ENCODE data around the gene DPM1.

DPM1 gene

GRCh38 chr20:50957798-50958614 lies at the start of gene DPM1:
TSS of gene DPM1 (minus strand) at chr20:50958532. CDS start at chr20:50958523, 9 bp downstream.
- peak; percentile 87 for DNase-seq

DNA sequence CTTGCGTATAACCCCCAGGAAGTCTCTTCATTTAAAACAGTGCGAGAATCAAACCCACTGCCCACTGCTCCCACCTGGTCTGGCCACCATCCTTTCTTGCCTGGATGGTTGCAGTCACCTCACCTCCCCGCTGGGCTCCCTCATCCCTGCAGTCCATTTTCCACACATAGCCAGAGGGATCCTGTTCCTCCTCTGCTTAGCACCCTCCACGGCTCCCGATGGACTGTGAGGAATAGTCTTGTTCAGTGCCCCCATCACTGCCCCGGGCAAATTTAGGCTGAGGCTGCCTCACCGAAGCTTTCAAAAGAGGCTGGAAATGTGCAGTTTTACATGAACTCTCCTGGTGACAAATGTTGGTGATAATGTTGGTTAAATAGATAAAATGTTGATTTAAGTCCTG lies 46.9 kb upstream of the DPM1 start:
- no peak for DNase-seq

- no peak for DNase-seq
Observed at GRCh38 chr20:51004781-51005180, 46.4 kb upstream of the DPM1 start.

DNA sequence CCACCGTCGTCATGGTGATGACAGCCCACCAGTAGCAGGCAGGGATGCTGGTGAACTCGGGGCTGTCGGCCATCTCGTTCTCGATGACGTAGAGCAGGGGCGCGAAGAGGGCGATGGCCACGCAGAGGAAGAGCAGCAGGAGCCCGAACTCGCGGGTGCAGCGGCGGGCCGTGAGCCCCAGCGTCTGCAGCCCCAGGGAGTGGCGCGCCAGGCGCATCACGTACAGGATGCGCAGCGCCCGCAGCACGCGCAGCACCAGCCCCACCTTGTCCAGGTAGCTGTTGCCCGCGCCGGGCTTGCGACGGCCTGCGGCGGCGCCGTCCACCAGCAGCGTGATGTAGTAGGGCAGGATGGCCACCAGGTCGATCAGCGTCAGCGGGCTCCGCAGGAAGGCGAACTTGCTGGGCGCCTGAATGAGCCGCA lies 46.0 kb upstream of the DPM1 start:
- no peak for DNase-seq

DNA sequence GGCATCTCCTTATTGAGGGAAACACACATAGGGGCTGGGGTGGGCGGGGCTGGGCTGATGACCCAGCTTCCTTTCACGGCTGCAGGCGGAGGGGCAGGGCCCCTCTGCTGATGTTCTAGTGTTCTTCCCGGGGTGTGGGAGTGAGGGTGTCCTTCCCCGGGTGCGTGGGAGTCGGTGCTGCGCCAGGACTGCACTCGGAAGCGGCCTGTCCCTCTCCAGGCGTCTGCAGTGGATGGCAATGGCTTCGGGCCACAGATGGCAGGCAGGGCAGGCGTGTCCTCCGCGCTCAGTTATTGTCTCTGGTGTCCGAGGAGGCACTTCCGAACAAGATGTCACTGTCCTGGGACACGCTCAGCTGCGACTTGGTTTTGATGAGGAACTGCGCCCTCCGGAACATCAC lies 45.4 kb upstream of the DPM1 start:
- no peak for DNase-seq

DNA sequence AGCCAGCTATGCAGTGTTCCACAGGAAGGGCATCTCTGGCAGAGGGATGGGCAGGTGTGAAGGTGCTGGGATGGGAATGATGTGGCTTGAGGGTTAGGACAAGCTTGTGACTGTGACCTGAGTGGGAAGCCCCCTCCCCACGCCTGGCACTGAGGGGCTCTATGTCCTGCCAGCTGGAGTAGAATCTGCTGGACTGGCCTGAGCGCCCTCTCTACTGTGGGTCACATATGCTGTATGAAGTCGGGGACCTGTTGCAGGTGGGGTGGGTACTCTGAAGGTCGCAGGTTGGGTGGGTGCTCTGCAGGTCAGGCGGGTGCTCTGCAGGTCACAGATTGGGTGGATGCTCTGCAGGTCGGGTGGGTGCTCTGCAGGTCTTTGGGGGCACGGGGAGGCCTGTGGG lies 44.3 kb upstream of the DPM1 start:
- no peak for DNase-seq

DNA sequence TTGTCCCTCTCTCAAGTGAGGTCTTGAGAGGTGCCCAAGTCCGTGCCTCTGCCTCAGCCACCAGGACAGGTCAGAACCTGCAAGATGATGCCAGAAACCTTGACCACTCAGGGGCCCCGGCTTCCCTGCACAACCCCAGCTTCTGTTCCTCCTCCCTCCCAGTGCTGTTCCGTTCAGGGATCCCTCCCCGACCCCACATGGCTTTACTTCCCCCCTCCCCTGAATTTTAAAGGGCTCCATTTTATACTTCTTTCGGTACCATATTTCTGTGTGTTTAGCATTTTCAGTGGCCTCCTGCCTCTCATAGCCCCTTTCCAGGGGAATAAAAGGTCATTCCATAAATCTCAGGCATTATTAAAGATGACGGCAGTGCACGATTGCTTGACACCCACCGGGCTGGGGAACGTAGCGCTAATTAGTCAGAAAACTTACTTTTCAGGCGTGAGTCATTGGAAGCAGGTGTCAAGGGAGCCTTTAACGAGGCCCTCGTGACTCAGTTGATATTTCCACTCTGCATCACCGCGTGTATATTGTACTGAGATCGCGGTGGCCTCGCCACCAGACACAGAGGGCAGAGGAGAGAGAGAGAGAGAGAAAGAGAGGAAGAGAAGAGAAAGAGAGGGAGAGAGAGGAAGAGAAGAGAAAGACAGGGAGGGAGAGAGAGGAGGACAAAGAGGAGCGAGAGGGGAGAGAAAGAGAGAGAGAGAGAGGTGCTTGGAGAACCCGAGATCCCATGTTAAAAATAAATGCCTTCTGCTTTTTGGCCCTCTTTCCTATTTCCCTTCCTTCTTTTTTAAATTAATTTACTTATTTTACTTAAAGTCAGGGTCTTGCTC lies 43.3 kb upstream of the DPM1 start:
- DNase-seq: no peak

DNA sequence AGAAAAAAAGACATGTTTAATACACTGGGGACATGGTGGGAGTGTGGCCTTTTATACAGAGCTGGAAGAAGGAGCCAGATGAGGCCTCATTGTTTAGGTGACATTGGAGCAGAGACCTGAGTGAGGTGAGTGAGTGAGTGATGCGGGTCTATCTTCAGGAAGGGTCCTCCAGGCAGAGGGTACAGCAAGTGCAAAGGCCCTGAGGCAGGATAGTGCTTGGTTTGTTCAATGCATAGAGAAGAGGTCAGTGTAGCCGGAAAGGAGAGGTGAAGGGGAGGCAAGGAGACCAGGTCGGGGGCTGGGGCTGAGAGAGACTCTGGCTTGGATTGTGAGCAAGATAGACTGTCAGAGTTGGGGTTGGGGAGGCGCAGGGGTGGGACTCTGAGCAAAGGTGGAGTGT lies 41.0 kb upstream of the DPM1 start:
- DNase-seq: no peak

DNA sequence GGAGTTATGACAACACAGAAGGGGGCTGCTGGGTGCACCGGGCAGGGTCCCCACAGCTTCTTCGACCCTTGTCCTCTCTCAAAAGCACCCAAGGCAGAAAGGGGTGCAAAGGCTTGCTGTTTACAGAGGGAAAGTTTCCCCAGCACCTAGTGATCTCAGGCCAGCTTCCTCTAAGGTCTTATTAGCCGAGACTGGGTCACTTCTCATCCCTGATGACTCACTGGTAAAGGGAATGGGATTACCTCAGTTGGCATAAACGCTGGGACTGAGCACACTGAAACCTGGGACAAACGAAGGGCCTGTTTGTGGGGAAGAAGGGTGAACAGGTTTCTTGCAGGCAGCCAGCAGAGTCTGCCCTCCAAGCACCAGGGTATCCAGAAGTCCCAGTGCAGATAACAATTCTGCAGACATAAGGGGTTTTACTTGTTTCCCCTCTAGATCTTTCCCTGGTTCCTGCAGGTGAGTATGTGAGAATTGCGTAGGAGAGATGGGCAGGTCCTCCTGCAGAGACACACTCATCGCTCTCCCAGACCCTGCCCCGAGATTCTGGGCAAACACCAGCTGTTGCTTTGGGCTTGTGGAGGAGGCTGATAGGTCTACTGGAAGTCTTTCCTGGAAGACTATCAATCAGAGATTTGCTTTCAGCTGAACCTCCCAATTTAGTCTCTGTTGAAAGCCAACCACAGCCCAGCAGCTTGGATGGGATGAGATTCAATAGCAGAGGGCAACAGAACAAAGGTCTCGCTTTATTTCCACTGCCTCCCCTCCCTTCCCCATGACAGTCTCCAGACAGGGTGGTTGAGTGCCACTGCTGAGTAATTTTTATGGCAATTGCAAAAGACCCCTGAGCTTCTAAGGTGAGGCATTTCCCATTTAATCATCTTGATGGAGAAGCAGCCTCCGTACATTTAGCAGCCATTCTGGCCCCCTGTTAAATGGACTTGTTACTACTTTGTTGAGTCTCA lies 38.9 kb upstream of the DPM1 start:
- DNase-seq: no peak

DNA sequence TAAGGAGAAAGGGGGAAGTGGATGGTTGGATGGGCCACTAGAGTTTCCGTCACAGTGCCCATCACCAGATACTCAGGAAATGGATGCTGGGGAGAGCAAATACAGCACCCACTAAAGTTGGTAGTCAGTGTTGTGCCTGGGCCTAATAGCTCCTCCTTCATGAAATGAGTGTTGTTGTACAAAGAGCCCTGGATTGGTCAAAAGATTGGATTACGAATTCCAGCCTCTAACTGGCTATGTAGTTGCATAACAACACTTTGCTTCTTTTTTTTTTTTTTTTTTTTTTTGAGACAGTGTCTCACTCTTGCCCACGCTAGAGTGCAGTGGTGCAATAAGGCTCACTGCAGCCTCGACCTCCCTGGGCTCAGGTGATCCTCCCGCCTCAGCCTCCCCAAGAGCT lies 37.2 kb upstream of the DPM1 start:
- no peak for DNase-seq

GRCh38 chr20:50993876-50994275 lies 35.5 kb upstream of the DPM1 start:
- no peak for DNase-seq

DNA sequence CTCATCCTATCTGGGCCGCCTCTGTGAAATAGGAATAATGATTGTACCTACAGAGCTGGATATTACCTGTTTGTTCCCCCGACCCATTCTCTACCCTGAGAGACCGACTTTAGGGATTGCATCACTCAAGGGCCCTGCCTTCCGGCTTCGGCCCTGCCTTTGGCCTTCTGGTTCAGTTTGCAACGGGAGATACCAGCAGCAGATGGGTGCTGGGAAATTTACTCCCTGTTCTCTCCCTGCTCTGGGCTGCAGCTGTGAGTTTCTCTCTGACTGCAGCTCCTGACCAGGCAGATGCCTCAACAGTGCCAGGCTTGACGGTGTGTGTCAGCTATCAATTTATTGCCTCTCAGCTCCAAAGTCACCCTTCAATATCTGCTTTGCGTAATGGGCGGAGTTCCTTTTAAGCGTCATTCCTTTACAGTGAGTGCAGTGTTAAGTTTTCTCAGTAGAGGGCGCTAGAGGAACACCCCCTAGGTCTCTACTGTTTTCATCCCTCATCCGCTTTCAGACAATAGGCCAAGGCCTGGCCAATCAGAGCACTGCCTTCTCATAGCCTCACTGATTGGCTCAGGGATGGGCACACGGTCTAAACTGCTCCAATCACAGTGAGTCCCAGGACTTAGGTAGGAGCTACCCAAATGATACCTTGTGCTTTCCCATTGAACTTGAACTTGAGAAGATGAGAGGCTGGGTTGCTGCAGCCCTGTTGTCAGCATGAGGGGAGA lies 34.6 kb upstream of the DPM1 start:
- DNase-seq: no peak

DNA sequence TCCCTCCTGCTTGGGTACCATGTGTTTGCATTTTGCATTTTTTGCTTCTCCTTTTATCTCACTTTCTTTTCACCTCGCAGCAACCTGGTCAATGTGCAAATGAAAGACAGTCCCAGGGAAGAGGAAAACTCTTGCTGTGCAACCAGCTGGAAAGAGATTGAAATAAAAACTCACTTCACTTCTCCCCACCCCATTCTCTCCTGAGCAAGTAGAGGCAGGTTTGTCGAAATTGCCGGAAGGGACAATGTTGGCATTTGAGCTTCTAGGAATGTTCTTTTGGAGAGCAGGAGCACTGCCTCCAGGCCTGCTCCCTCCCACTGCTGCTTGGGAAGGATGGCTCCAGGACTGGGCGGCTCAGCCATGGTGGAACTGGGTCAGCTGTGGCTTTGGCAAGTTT lies 34.0 kb upstream of the DPM1 start:
- no peak for DNase-seq

GRCh38 chr20:50991076-50991475 lies 32.7 kb upstream of the DPM1 start:
- no peak for DNase-seq

- DNase-seq: peak; percentile 26
Observed at GRCh38 chr20:50987493-50988210, 29.3 kb upstream of the DPM1 start.

DNA sequence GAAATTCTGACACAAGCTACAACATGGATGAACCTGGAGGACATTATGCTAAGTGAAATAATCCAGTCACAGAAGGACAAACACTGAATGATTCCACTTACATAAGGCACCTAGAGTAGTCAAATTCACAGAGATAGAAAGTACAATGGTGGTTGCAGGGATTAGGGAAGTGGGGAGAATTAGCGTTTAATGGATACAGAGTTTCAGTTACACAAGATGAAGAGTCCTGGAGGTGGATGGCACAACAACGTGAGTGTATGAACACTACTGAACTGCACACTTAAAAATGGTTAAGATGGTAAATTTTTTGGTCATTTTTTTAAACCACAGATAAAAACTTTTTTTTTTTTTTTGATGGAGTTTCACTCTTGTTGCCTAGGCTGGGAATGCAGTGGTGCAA lies 25.0 kb upstream of the DPM1 start:
- no peak for DNase-seq

- DNase-seq: no peak
Observed at GRCh38 chr20:50982363-50982762, 24.0 kb upstream of the DPM1 start.

DNA sequence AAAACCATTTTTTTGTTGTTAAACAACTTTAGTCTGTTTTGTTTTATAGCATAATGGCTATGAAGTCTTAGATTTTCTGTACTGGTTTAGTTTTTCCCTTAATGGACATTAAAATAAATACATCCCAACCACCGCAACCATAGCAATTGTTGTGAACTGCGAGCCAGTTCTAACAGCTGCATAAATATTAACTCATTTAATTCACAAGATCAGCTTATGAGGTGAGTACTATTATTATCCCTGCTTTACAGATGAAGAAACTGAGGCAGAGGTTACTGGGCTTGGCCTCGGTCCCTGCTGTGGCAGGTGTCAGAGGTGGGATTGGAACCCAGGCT lies 23.3 kb upstream of the DPM1 start:
- no peak for DNase-seq

GRCh38 chr20:50980851-50981713 lies 22.8 kb upstream of the DPM1 start:
- peak; percentile 12 for DNase-seq

- DNase-seq: no peak
Observed at GRCh38 chr20:50980071-50980681, 21.8 kb upstream of the DPM1 start.

Measured in DMS79 (cell line).